WTC11 (cell line): ENCODE data around the gene KBTBD12.

ENCODE experiments used
- ESRRA ChIP-seq: sonication (generic); formaldehyde crosslinking; IDR thresholded peaks from 2 replicates; pipeline ENCODE4 v1.8.1; 2022; ENCODE audit warnings: mild to moderate bottlenecking, missing genetic modification reagents, borderline replicate concordance
- ZNF416 ChIP-seq: fragments of 250-450 bp; sonication (Bioruptor Pico); IDR thresholded peaks from 2 replicates; pipeline ENCODE4 v1.9.0; 2021; ENCODE audit warnings: mild to moderate bottlenecking, inconsistent platforms
- TF ChIP-seq, protein P1 (sequence below): sonication (generic); formaldehyde crosslinking; IDR thresholded peaks from 2 replicates; pipeline ENCODE4 v1.8.1; 2023; ENCODE audit warnings: mild to moderate bottlenecking, missing genetic modification reagents, borderline replicate concordance
- TF ChIP-seq, protein P2 (sequence below): fragments of 200-600 bp; IDR thresholded peaks from 2 replicates; pipeline ENCODE4 v1.8.0; 2022; ENCODE audit warnings: antibody characterized with exemption
- TF ChIP-seq, protein P3 (sequence below): fragments of 250-450 bp; sonication (Bioruptor Pico); IDR thresholded peaks from 2 replicates; pipeline ENCODE4 v2.1.2; 2022; ENCODE audit warnings: mild to moderate bottlenecking, moderate library complexity

DNA sequence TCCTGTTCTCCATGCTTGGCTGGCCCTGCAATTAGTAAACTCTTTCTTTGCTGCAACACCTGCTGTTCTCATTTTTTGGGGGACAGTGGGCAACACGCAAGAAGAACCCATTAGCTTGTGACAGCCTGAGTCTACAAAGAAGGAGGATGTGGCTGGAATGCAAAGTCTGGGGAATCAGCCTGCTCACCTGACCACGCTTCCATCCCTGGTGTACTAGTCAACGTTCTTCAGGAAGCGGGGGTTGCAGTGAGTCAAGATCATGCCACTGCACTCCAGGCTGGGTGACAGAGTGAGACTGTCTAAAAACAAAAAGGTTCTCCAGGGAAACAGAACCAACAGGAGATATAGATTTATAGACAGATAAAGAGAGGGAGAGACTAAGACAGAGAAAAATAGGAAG lies 27.7 kb upstream of the KBTBD12 start:
- TF ChIP-seq, protein P1, sequence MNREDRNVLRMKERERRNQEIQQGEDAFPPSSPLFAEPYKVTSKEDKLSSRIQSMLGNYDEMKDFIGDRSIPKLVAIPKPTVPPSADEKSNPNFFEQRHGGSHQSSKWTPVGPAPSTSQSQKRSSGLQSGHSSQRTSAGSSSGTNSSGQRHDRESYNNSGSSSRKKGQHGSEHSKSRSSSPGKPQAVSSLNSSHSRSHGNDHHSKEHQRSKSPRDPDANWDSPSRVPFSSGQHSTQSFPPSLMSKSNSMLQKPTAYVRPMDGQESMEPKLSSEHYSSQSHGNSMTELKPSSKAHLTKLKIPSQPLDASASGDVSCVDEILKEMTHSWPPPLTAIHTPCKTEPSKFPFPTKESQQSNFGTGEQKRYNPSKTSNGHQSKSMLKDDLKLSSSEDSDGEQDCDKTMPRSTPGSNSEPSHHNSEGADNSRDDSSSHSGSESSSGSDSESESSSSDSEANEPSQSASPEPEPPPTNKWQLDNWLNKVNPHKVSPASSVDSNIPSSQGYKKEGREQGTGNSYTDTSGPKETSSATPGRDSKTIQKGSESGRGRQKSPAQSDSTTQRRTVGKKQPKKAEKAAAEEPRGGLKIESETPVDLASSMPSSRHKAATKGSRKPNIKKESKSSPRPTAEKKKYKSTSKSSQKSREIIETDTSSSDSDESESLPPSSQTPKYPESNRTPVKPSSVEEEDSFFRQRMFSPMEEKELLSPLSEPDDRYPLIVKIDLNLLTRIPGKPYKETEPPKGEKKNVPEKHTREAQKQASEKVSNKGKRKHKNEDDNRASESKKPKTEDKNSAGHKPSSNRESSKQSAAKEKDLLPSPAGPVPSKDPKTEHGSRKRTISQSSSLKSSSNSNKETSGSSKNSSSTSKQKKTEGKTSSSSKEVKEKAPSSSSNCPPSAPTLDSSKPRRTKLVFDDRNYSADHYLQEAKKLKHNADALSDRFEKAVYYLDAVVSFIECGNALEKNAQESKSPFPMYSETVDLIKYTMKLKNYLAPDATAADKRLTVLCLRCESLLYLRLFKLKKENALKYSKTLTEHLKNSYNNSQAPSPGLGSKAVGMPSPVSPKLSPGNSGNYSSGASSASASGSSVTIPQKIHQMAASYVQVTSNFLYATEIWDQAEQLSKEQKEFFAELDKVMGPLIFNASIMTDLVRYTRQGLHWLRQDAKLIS (CRISPR knock-in tag): no peak
- TF ChIP-seq, protein P2, sequence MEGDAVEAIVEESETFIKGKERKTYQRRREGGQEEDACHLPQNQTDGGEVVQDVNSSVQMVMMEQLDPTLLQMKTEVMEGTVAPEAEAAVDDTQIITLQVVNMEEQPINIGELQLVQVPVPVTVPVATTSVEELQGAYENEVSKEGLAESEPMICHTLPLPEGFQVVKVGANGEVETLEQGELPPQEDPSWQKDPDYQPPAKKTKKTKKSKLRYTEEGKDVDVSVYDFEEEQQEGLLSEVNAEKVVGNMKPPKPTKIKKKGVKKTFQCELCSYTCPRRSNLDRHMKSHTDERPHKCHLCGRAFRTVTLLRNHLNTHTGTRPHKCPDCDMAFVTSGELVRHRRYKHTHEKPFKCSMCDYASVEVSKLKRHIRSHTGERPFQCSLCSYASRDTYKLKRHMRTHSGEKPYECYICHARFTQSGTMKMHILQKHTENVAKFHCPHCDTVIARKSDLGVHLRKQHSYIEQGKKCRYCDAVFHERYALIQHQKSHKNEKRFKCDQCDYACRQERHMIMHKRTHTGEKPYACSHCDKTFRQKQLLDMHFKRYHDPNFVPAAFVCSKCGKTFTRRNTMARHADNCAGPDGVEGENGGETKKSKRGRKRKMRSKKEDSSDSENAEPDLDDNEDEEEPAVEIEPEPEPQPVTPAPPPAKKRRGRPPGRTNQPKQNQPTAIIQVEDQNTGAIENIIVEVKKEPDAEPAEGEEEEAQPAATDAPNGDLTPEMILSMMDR: no peak
- TF ChIP-seq ZNF416 (CRISPR knock-in tag) (no peak), ESRRA (CRISPR knock-in tag) (no peak)
- TF ChIP-seq, protein P3, sequence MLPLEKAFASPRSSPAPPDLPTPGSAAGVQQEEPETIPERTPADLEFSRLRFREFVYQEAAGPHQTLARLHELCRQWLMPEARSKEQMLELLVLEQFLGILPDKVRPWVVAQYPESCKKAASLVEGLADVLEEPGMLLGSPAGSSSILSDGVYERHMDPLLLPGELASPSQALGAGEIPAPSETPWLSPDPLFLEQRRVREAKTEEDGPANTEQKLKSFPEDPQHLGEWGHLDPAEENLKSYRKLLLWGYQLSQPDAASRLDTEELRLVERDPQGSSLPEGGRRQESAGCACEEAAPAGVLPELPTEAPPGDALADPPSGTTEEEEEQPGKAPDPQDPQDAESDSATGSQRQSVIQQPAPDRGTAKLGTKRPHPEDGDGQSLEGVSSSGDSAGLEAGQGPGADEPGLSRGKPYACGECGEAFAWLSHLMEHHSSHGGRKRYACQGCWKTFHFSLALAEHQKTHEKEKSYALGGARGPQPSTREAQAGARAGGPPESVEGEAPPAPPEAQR: no peak
